Lung (tissue), 12 donors: ENCODE results near the gene ADGRA3. TPM values are rescaled to one million over a fixed set of nuclear protein-coding genes. Genes with fewer than 3 reads are reported as not detected.

Source experiments
- ATAC-seq: fragments of 200-7000 bp; cut with Tn5 transposase; one replicate; pipeline ENCODE4 v1.9.1; 2020; ENCODE audit warnings: moderate number of reproducible peaks; ENCODE audit not compliant: insufficient read depth, low FRiP score
- DNase-seq, 3 donors: peaks; one replicate each; pipeline ENCODE4 v3.0.0-alpha.2; 2013 to 2017
- H3K27ac ChIP-seq, 2 donors: one replicate each; pipeline ENCODE4 v1.5.1; 2013; ENCODE audit warnings: mild to moderate bottlenecking in 2 of 2, moderate library complexity in 2 of 2, control low read depth in 1 of 2, inconsistent platforms in 1 of 2, low read depth in 1 of 2, low read length in 1 of 2
- H3K27me3 ChIP-seq, 3 donors: one replicate each; pipeline ENCODE4 v1.5.1; 2013; ENCODE audit warnings: low read length in 2 of 3; ENCODE audit not compliant: control insufficient read depth in 3 of 3, insufficient read depth in 3 of 3
- H3K36me3 ChIP-seq, 4 donors: one replicate each; pipeline ENCODE4 v1.5.1; 2013; ENCODE audit warnings: low read length in 4 of 4, mild to moderate bottlenecking in 1 of 4, moderate library complexity in 1 of 4; ENCODE audit not compliant: control insufficient read depth in 4 of 4, insufficient read depth in 4 of 4
- H3K4me1 ChIP-seq, 5 donors: one replicate each; pipeline ENCODE4 v1.5.1; 2013; ENCODE audit warnings: low read length in 5 of 5, mild to moderate bottlenecking in 2 of 5, moderate library complexity in 1 of 5; ENCODE audit not compliant: control insufficient read depth in 5 of 5, insufficient read depth in 5 of 5
- H3K4me3 ChIP-seq: one replicate; pipeline ENCODE4 v1.5.1; 2013; ENCODE audit warnings: mild to moderate bottlenecking, control low read depth, moderate library complexity
- H3K9ac ChIP-seq, 2 donors: one replicate each; pipeline ENCODE4 v1.5.1; 2013; ENCODE audit warnings: low read length in 2 of 2, control low read depth in 1 of 2; ENCODE audit not compliant: insufficient read depth in 1 of 2
- H3K9me3 ChIP-seq, 4 donors: one replicate each; pipeline ENCODE4 v1.5.1; 2013; ENCODE audit warnings: low read length in 3 of 4, mild to moderate bottlenecking in 1 of 4, moderate library complexity in 1 of 4; ENCODE audit not compliant: control insufficient read depth in 4 of 4, insufficient read depth in 3 of 4
- CTCF ChIP-seq: IDR thresholded peaks from 2 replicates; pipeline ENCODE4 v1.5.1; 2012; ENCODE audit warnings: mild to moderate bottlenecking; ENCODE audit errors: control extremely low read depth, extremely low read depth
- WGBS, 2 donors: extraction: QIAGEN DNeasy Blood & Tissue Kit; methylation state at CpG; one replicate each; pipeline ENCODE4 v1.1.7; 2013; 5-methylcytosine and 5-hydroxymethylcytosine counted together
- polyA plus RNA-seq, 2 donors: library from polyadenylated mRNA; stranded (reverse); fragments of 200-250 nt; gene quantifications; one replicate each; pipeline ENCODE4 v1.2.1, GENCODE V29; 2013
- total RNA-seq, 2 donors: library from RNA; depleted of rRNA in 1 of 2; stranded (reverse); fragments of >200 nt in 1 of 2; gene quantifications; one replicate each; pipeline ENCODE4 v1.2.1, GENCODE V29; 2014 to 2021
- donor health status: control.
- donor health status: control.
- donor health status: Bipolar disorder and iron deficiency.
- donor health status: healthy.
- donor health status: DM: yes; HTN: yes; CAD: no.

ADGRA3 gene
- total and polyA plus RNA-seq, 4 donors = 6.6 to 62.8 (median 11.9) TPM

DNA sequence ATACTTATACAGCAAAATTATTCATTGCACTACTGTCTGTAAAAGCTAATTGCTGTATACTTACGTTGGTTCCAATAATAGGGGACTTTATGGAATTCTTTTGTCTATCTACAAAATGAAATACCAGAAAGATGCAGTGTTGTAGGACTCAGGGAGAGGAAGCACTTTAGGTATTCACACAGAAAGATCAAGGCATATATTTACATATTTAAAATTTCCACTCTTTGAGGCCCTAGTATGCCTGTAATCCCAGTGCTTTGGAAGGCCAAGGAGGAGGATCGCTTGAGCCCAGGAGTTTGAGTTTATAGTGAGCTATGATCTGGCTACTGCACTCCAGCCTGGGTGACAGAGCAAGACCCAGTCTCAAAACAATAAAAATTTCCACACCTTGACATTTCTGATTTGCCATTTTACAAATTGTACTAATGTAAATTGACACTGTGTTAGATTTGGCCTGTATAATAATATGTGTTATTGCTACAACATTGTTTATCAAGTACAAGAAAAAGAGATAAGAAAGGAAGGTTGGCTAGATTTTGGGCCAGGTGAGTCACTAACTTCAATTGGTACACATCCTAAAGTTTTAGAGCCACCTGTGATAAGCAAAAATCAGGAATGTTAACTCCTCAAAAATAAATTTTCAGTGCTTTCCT is 35.1 kb downstream of the ADGRA3 start:
- peaks cover 2 to 37% (median 6%) of the 10 kb centered on the region in 5 donors for H3K4me1 ChIP-seq
- ATAC-seq = no peak
- no peak overlapping the region for H3K27ac ChIP-seq
- H3K4me3 ChIP-seq = no peak overlapping the region
- no peaks in the 10 kb centered on the region for H3K27me3 ChIP-seq
- H3K36me3 ChIP-seq = no peaks in the 10 kb centered on the region
- H3K9ac ChIP-seq = no peak overlapping the region
- TF ChIP-seq CTCF = no peak
- no peaks in the 10 kb centered on the region for H3K9me3 ChIP-seq
- 78 to 90% methylated on average over 2 of the region's 2 CpGs for WGBS, 2 donors
- DNase-seq = no peak

GRCh38 chr4:22478426-22478825 is 37.4 kb downstream of the ADGRA3 start:
- DNase-seq = no peak
- no peaks in the 10 kb centered on the region for H3K36me3 ChIP-seq
- no peak overlapping the region for H3K4me3 ChIP-seq
- no peak overlapping the region for H3K9ac ChIP-seq
- no peaks in the 10 kb centered on the region for H3K9me3 ChIP-seq
- ATAC-seq = no peak
- 38 to 66% methylated on average over 2 of the region's 2 CpGs for WGBS, 2 donors
- no peak for TF ChIP-seq CTCF
- peaks cover 0 to 32% (median 3%) of the 10 kb centered on the region in 5 donors for H3K4me1 ChIP-seq
- no peaks in the 10 kb centered on the region for H3K27me3 ChIP-seq
- H3K27ac ChIP-seq = no peak overlapping the region

DNA sequence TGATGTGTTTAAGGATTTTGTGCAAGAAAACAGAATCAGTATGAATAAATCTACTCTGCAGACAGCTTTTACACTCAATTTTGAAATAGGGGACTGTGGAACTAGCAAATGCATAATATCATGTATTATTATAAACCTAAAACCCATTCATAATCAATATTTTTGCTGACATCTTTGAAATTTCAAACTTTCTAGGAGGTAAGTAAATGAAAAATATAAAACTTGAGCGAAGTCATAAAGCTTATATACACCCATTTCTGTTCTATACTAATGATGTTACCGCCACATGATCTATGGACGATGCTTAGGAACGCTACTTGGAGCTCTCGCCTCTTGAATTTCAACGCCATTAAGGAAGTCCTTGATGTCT is 38.1 kb downstream of the ADGRA3 start:
- DNase-seq = no peak
- H3K4me3 ChIP-seq = no peak overlapping the region
- 75 to 86% methylated on average over 6 of the region's 6 CpGs for WGBS, 2 donors

More for the DNA sequence above, 38.1 kb downstream of the ADGRA3 start:
- Histone ChIP-seq H3K9me3 (no peaks in the 10 kb centered on the region), H3K4me1 (peaks cover 0 to 27% (median 3%) of the 10 kb centered on the region in 5 donors), H3K9ac (no peak overlapping the region), H3K27me3 (no peaks in the 10 kb centered on the region), H3K27ac (no peak overlapping the region), H3K36me3 (no peaks in the 10 kb centered on the region)
- no peak for ATAC-seq
- no peak for TF ChIP-seq CTCF
